Stimulated activated CD8-positive, alpha-beta memory T cell treated with anti-CD3 and anti-CD28 coated beads, Interleukin-12 subunit alpha, Interleukin-12 subunit beta, amount 100 ng/mL, for 4 hours (primary cell): Measurements from ENCODE around the gene ANGEL1.

Source experiments
- DNase-seq: peaks from one replicate; pipeline ENCODE4 v3.0.0-alpha.2; 2020; ENCODE audit warnings: low read depth

ANGEL1 gene

GRCh38 chr14:76778546-76779215, 34.0 kb downstream of the ANGEL1 start:
- no peak for DNase-seq

- DNase-seq = no peak
Measured at GRCh38 chr14:76777721-76778120, 35.0 kb downstream of the ANGEL1 start.

GRCh38 chr14:76776428-76777251, 36.0 kb downstream of the ANGEL1 start:
- no peak for DNase-seq

- DNase-seq = no peak
Measured at GRCh38 chr14:76775695-76776427, 36.8 kb downstream of the ANGEL1 start.

DNA sequence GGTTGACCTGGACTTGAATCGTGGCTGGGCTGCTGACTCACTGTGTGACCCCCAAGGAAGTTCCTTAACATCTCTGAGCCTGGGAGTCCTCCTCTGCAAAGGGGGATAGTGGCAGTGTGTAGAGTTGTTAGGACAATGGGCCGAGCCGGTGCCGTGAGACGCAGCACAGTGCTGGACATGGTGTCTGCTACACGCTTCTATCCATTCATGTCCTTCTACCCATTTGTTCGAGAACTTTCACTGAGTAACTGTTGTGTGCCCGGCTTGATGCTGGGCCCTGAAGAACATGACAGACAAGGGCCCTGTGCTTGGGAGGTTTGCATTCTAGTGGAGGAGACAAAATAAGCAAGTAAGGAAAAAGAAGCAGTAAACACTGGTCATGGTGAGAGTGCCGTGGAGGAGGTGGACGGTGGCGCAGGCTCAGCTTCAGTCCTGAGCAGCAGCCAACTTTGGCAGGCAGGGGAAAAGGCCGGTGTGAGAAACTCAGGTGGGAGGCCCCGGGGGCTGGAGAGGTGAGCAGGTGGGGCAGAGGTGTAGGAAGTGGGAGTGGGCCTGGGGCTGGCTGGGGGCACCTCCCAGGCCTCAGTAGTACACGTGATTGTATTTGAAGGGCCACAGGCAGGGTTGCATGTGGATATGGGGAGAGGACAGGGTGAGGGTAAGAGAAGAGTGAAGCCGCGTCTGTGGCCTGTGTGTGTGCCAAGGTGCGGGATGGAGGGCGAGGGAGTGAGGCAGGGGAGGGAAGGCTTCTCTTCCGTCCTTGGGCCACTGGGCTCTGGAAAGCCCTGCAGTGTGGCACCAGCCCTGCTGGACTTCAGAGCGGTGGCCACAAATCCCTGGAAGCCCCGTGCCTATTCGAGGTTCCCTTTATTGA, 37.6 kb downstream of the ANGEL1 start:
- DNase-seq = no peak

- no peak for DNase-seq
Measured at GRCh38 chr14:76773956-76774820, 38.5 kb downstream of the ANGEL1 start.

GRCh38 chr14:76773188-76773885, 39.3 kb downstream of the ANGEL1 start:
- DNase-seq = no peak

GRCh38 chr14:76772300-76773187, 40.1 kb downstream of the ANGEL1 start:
- no peak for DNase-seq

GRCh38 chr14:76771437-76771980, 41.2 kb downstream of the ANGEL1 start:
- DNase-seq = no peak

GRCh38 chr14:76770521-76771436, 41.9 kb downstream of the ANGEL1 start:
- DNase-seq = no peak

GRCh38 chr14:76769636-76770292, 42.9 kb downstream of the ANGEL1 start:
- DNase-seq = no peak

GRCh38 chr14:76768671-76769500, 43.8 kb downstream of the ANGEL1 start:
- DNase-seq = no peak

- peak; percentile 43 for DNase-seq
Measured at GRCh38 chr14:76767681-76768656, 44.7 kb downstream of the ANGEL1 start.

- DNase-seq = no peak
Measured at GRCh38 chr14:76765461-76765931, 47.2 kb downstream of the ANGEL1 start.
